Measurements from ENCODE around the gene RASAL2.
"Not testable (repeated sequence)": the region's sequence is repeated elsewhere in the genome, so short reads cannot be mapped to it uniquely, and the experiment has no call there.

RASAL2 gene

GRCh38 chr1:178311164-178311563 lies 217.3 kb downstream of the RASAL2 start:
- TF ChIP-seq POLR2AphosphoS5 (IDR thresholded peaks at IDR 0.05; ENCODE audit: borderline replicate concordance, low read depth, low read length) (no peak), FOXP2 (optimal IDR thresholded peaks at IDR 0.05; ENCODE audit: control extremely low read depth, extremely low read length, insufficient read depth) (no peak)
- DNase-seq (ENCODE audit: low read depth, low spot score) = no peak
- H3K36me3 ChIP-seq (ENCODE audit: insufficient read depth, low read length) = no peaks in the 10 kb centered on the region
- H3K27ac ChIP-seq = no peak overlapping the region
- H3K9me3 ChIP-seq (ENCODE audit: low read depth, low read length) = no peaks in the 10 kb centered on the region
- no peak overlapping the region for H3K9ac ChIP-seq (ENCODE audit: insufficient read length)
- H3K4me3 ChIP-seq = no peak overlapping the region

GRCh38 chr1:178320280-178320982 lies 226.5 kb downstream of the RASAL2 start:
- not testable (repeated sequence) for H3K27ac ChIP-seq; H3K9ac ChIP-seq (ENCODE audit: insufficient read length); H3K36me3 ChIP-seq (ENCODE audit: insufficient read depth, low read length); H3K9me3 ChIP-seq (ENCODE audit: low read depth, low read length); DNase-seq (ENCODE audit: low read depth, low spot score); H3K4me3 ChIP-seq

GRCh38 chr1:178323067-178323466 lies 229.2 kb downstream of the RASAL2 start:
- no peaks in the 10 kb centered on the region for H3K9me3 ChIP-seq (ENCODE audit: low read depth, low read length)
- no peak for TF ChIP-seq POLR2AphosphoS5 (IDR thresholded peaks at IDR 0.05; ENCODE audit: borderline replicate concordance, low read depth, low read length)
- no peak for TF ChIP-seq FOXP2 (optimal IDR thresholded peaks at IDR 0.05; ENCODE audit: control extremely low read depth, extremely low read length, insufficient read depth)
- TF ChIP-seq EZH2 (IDR thresholded peaks at IDR 0.05) = no peak
- no peak overlapping the region for H3K27ac ChIP-seq
- H3K9ac ChIP-seq (ENCODE audit: insufficient read length) = no peak overlapping the region
- no peak for DNase-seq (ENCODE audit: low read depth, low spot score)
- H3K4me3 ChIP-seq = no peak overlapping the region
- no peaks in the 10 kb centered on the region for H3K36me3 ChIP-seq (ENCODE audit: insufficient read depth, low read length)

- Histone ChIP-seq H3K36me3 (ENCODE audit: insufficient read depth, low read length) (no peaks in the 10 kb centered on the region), H3K27ac (no peak overlapping the region), H3K9me3 (ENCODE audit: low read depth, low read length) (no peaks in the 10 kb centered on the region), H3K4me3 (no peak overlapping the region), H3K9ac (ENCODE audit: insufficient read length) (no peak overlapping the region)
- no peak for TF ChIP-seq EZH2 (IDR thresholded peaks at IDR 0.05)
- TF ChIP-seq POLR2AphosphoS5 (IDR thresholded peaks at IDR 0.05; ENCODE audit: borderline replicate concordance, low read depth, low read length) = no peak
- TF ChIP-seq FOXP2 (optimal IDR thresholded peaks at IDR 0.05; ENCODE audit: control extremely low read depth, extremely low read length, insufficient read depth) = no peak
- DNase-seq (ENCODE audit: low read depth, low spot score) = no peak
Observed at GRCh38 chr1:178324003-178324402, 230.1 kb downstream of the RASAL2 start.

GRCh38 chr1:178328728-178329127 lies 234.8 kb downstream of the RASAL2 start:
- TF ChIP-seq EZH2 (IDR thresholded peaks at IDR 0.05) (no peak), POLR2AphosphoS5 (IDR thresholded peaks at IDR 0.05; ENCODE audit: borderline replicate concordance, low read depth, low read length) (no peak), FOXP2 (optimal IDR thresholded peaks at IDR 0.05; ENCODE audit: control extremely low read depth, extremely low read length, insufficient read depth) (no peak)
- no peaks in the 10 kb centered on the region for H3K36me3 ChIP-seq (ENCODE audit: insufficient read depth, low read length)
- no peaks in the 10 kb centered on the region for H3K9me3 ChIP-seq (ENCODE audit: low read depth, low read length)
- H3K9ac ChIP-seq (ENCODE audit: insufficient read length) = no peak overlapping the region
- no peak for DNase-seq (ENCODE audit: low read depth, low spot score)
- H3K4me3 ChIP-seq = no peak overlapping the region
- H3K27ac ChIP-seq = no peak overlapping the region

- H3K9me3 ChIP-seq (ENCODE audit: low read depth, low read length) = no peaks in the 10 kb centered on the region
- no peak overlapping the region for H3K4me3 ChIP-seq
- no peaks in the 10 kb centered on the region for H3K36me3 ChIP-seq (ENCODE audit: insufficient read depth, low read length)
- no peak for DNase-seq (ENCODE audit: low read depth, low spot score)
- no peak overlapping the region for H3K9ac ChIP-seq (ENCODE audit: insufficient read length)
- no peak overlapping the region for H3K27ac ChIP-seq
- TF ChIP-seq EZH2 (IDR thresholded peaks at IDR 0.05) (no peak), POLR2AphosphoS5 (IDR thresholded peaks at IDR 0.05; ENCODE audit: borderline replicate concordance, low read depth, low read length) (no peak), FOXP2 (optimal IDR thresholded peaks at IDR 0.05; ENCODE audit: control extremely low read depth, extremely low read length, insufficient read depth) (no peak)
Observed at GRCh38 chr1:178330153-178330552, 236.2 kb downstream of the RASAL2 start.

- Histone ChIP-seq H3K27ac (no peak overlapping the region), H3K9ac (ENCODE audit: insufficient read length) (no peak overlapping the region), H3K9me3 (ENCODE audit: low read depth, low read length) (no peaks in the 10 kb centered on the region), H3K36me3 (ENCODE audit: insufficient read depth, low read length) (no peaks in the 10 kb centered on the region), H3K4me3 (no peak overlapping the region)
- DNase-seq (ENCODE audit: low read depth, low spot score) = no peak
- TF ChIP-seq POLR2AphosphoS5 (IDR thresholded peaks at IDR 0.05; ENCODE audit: borderline replicate concordance, low read depth, low read length) (no peak), FOXP2 (optimal IDR thresholded peaks at IDR 0.05; ENCODE audit: control extremely low read depth, extremely low read length, insufficient read depth) (no peak), EZH2 (IDR thresholded peaks at IDR 0.05) (no peak)
Observed at GRCh38 chr1:178330848-178331497, 237.1 kb downstream of the RASAL2 start.

GRCh38 chr1:178335426-178335825 lies 241.5 kb downstream of the RASAL2 start:
- Histone ChIP-seq H3K9me3 (ENCODE audit: low read depth, low read length) (no peaks in the 10 kb centered on the region), H3K27ac (no peak overlapping the region), H3K4me3 (no peak overlapping the region), H3K9ac (ENCODE audit: insufficient read length) (no peak overlapping the region), H3K36me3 (ENCODE audit: insufficient read depth, low read length) (no peaks in the 10 kb centered on the region)
- no peak for TF ChIP-seq FOXP2 (optimal IDR thresholded peaks at IDR 0.05; ENCODE audit: control extremely low read depth, extremely low read length, insufficient read depth)
- no peak for TF ChIP-seq EZH2 (IDR thresholded peaks at IDR 0.05)
- no peak for TF ChIP-seq POLR2AphosphoS5 (IDR thresholded peaks at IDR 0.05; ENCODE audit: borderline replicate concordance, low read depth, low read length)
- DNase-seq (ENCODE audit: low read depth, low spot score) = no peak
